NCI-H1105 treated with DMSO at 0.1 percent for 48 hours (cell line): ENCODE results near the gene MEGF9.
"Not testable (repeated sequence)": the region's sequence is repeated elsewhere in the genome, so short reads cannot be mapped to it uniquely, and the experiment has no call there.

Experiments
- DNase-seq: peaks from one replicate; lab custom pipeline; 2025; lab: John Stamatoyannopoulos, UW

Gene MEGF9

GRCh38 chr9:120714088-120714845, at the start of gene MEGF9:
TSS of gene MEGF9 (minus strand) at chr9:120714470. CDS start at chr9:120714358, 112 bp downstream.
- peak; percentile 94 for DNase-seq

GRCh38 chr9:120761006-120761405, 46.7 kb upstream of the MEGF9 start:
- no peak for DNase-seq

- DNase-seq: no peak
Measured at GRCh38 chr9:120759755-120760400, 45.6 kb upstream of the MEGF9 start.

GRCh38 chr9:120758544-120758943, 44.3 kb upstream of the MEGF9 start:
- DNase-seq: no peak

GRCh38 chr9:120757026-120757913, 43.0 kb upstream of the MEGF9 start:
- no peak for DNase-seq

GRCh38 chr9:120756531-120756930, 42.3 kb upstream of the MEGF9 start:
- DNase-seq: no peak

GRCh38 chr9:120755810-120756434, 41.7 kb upstream of the MEGF9 start:
- peak; percentile 53 for DNase-seq

- DNase-seq: no peak
Measured at GRCh38 chr9:120755044-120755443, 40.8 kb upstream of the MEGF9 start.

- DNase-seq: no peak
Measured at GRCh38 chr9:120750421-120750820, 36.2 kb upstream of the MEGF9 start.

- not testable (repeated sequence) for DNase-seq
Measured at GRCh38 chr9:120746366-120746765, 32.1 kb upstream of the MEGF9 start.

- no peak for DNase-seq
Measured at GRCh38 chr9:120745278-120745677, 31.0 kb upstream of the MEGF9 start.

- peak; percentile 20 for DNase-seq
Measured at GRCh38 chr9:120742951-120743416, 28.7 kb upstream of the MEGF9 start.

GRCh38 chr9:120741701-120742100, 27.4 kb upstream of the MEGF9 start:
- DNase-seq: no peak

GRCh38 chr9:120741191-120741590, 26.9 kb upstream of the MEGF9 start:
- DNase-seq: no peak

GRCh38 chr9:120740132-120740531, 25.9 kb upstream of the MEGF9 start:
- no peak for DNase-seq

GRCh38 chr9:120737416-120738165, 23.3 kb upstream of the MEGF9 start:
- no peak for DNase-seq

- DNase-seq: no peak
Measured at GRCh38 chr9:120736881-120737280, 22.6 kb upstream of the MEGF9 start.

GRCh38 chr9:120735415-120736126, 21.3 kb upstream of the MEGF9 start:
- no peak for DNase-seq

GRCh38 chr9:120734607-120735410, 20.5 kb upstream of the MEGF9 start:
- DNase-seq: no peak

GRCh38 chr9:120733190-120733589, 18.9 kb upstream of the MEGF9 start:
- DNase-seq: no peak
